CD4-positive, alpha-beta T cell (primary cell): Measurements from ENCODE around the gene TAF4. TPM values are rescaled to one million over a fixed set of nuclear protein-coding genes. Genes with fewer than 3 reads are reported as not detected.

Experiments used
- ATAC-seq: fragments of 200-7000 bp; cut with Tn5 transposase; one replicate; pipeline ENCODE4 v1.10.0; 2022; ENCODE audit warnings: mild to moderate bottlenecking; ENCODE audit not compliant: poor library complexity
- CTCF ChIA-PET: fragments of 350-600 bp; sonication (Branson Sonifier 250); formaldehyde crosslinking; loops from one replicate; lab custom pipeline; 2021; ENCODE audit warnings: antibody characterized with exemption, inconsistent platforms; lab: Charles Lee
- POLR2A ChIA-PET: fragments of 350-600 bp; sonication (Branson Sonifier 250); formaldehyde crosslinking; loops from one replicate; lab custom pipeline; 2021; ENCODE audit warnings: antibody characterized with exemption, inconsistent platforms; lab: Charles Lee
- DNase-seq, 14 experiments: peaks; one replicate each; pipeline ENCODE4 v3.0.0-alpha.2; 2013 to 2020; ENCODE audit warnings: mixed read lengths in 2 of 14
- H3K27ac ChIP-seq, 2 donors: one replicate each; pipeline versions ENCODE4 v1.5.1 to v1.7.0; 2013; ENCODE audit warnings: low read length in 2 of 2, low read depth in 1 of 2, mild to moderate bottlenecking in 1 of 2
- H3K27me3 ChIP-seq, 2 experiments: 1 replicate in 1 of 2; 2 replicates in 1 of 2; pipeline versions ENCODE4 v1.6.1 to v1.7.0; 2013; ENCODE audit warnings: low read length in 2 of 2, control low read depth in 1 of 2, mild to moderate bottlenecking in 1 of 2, moderate library complexity in 1 of 2; ENCODE audit not compliant: insufficient read depth in 2 of 2, control insufficient read depth in 1 of 2
- H3K36me3 ChIP-seq: one replicate; pipeline ENCODE4 v1.6.1; 2013; ENCODE audit warnings: low read length, control low read depth; ENCODE audit not compliant: insufficient read depth
- H3K4me1 ChIP-seq: one replicate; pipeline ENCODE4 v1.6.1; 2013; ENCODE audit warnings: low read length, control low read depth; ENCODE audit not compliant: insufficient read depth
- H3K4me3 ChIP-seq: one replicate; pipeline ENCODE4 v1.5.1; 2013; ENCODE audit warnings: mild to moderate bottlenecking, low read length, moderate library complexity
- H3K9me3 ChIP-seq, 2 experiments: 1 replicate in 1 of 2; 2 replicates in 1 of 2; pipeline versions ENCODE4 v1.6.1 to v1.7.0; 2013; ENCODE audit warnings: low read length in 2 of 2, mild to moderate bottlenecking in 2 of 2, control low read depth in 1 of 2, moderate library complexity in 1 of 2; ENCODE audit not compliant: control insufficient read depth in 1 of 2, insufficient read depth in 1 of 2
- H3K27ac Mint-ChIP-seq: one replicate; pipeline ENCODE4 v1.8.0; 2020; ENCODE audit warnings: mixed read lengths
- H3K27me3 Mint-ChIP-seq: one replicate; pipeline ENCODE4 v1.8.0; 2021; ENCODE audit warnings: mixed read lengths
- H3K36me3 Mint-ChIP-seq: one replicate; pipeline ENCODE4 v1.8.0; 2021; ENCODE audit warnings: low read depth, mixed read lengths
- H3K4me1 Mint-ChIP-seq: one replicate; pipeline ENCODE4 v1.8.0; 2021; ENCODE audit warnings: low read depth, mixed read lengths
- H3K4me3 Mint-ChIP-seq: one replicate; pipeline ENCODE4 v1.8.0; 2020; ENCODE audit warnings: mild to moderate bottlenecking, mixed read lengths
- H3K9me3 Mint-ChIP-seq: one replicate; pipeline ENCODE4 v1.8.0; 2020; ENCODE audit warnings: mixed read lengths
- CTCF ChIP-seq: fragments of 200-600 bp; IDR thresholded peaks from one replicate; pipeline ENCODE4 v1.8.0; 2022; ENCODE audit warnings: antibody characterized with exemption, mild to moderate bottlenecking
- intact Hi-C, 2 experiments: fragments of 100-400 bp; cut with DNase I in 1 of 2; cut with micrococcal nuclease in 1 of 2; formaldehyde crosslinking; loops; one replicate each; pipeline versions ENCODE4 v1.15.1 to v1.9.0; 2023 to 2025; cut with DNase I, micrococcal nuclease
- total RNA-seq, 174 experiments: library from RNA in 2 of 174; stranded (reverse) in 2 of 174; gene quantifications; one replicate each; pipeline ENCODE4 v1.2.3 and lab custom pipeline; 2021 to 2026

TAF4 gene
- total RNA-seq, 2 experiments from 2014 or later: 11.1 to 12.5 TPM

- DNase-seq (no peak), ATAC-seq (no peak)
- H3K27me3 Mint-ChIP-seq: peaks cover 25% of the 10 kb centered on the region
- H3K36me3 ChIP-seq: no peaks in the 10 kb centered on the region
- H3K4me1 Mint-ChIP-seq: no peaks in the 10 kb centered on the region
- TF ChIP-seq CTCF: no peak
- H3K4me3 Mint-ChIP-seq: no peak overlapping the region
- peaks cover 0 to 12% of the 10 kb centered on the region in 2 experiments for H3K9me3 ChIP-seq
- no peaks in the 10 kb centered on the region for H3K9me3 Mint-ChIP-seq
- no peak overlapping the region for H3K27ac ChIP-seq
- no peak overlapping the region for H3K4me3 ChIP-seq
- no peaks in the 10 kb centered on the region for H3K36me3 Mint-ChIP-seq
- ChIA-PET CTCF (no interaction called here), POLR2A (no interaction called here)
- intact Hi-C loops: no loop called here
- H3K4me1 ChIP-seq: peaks cover 4% of the 10 kb centered on the region
- peaks cover 8 to 13% of the 10 kb centered on the region in 2 experiments for H3K27me3 ChIP-seq
- no peak overlapping the region for H3K27ac Mint-ChIP-seq
Observed at GRCh38 chr20:61963149-61963548, 102.5 kb downstream of the TAF4 start.

GRCh38 chr20:61960836-61961235 lies 104.8 kb downstream of the TAF4 start:
- CTCF ChIA-PET: no interaction called here
- DNase-seq (no peak), ATAC-seq (no peak)
- H3K9me3 ChIP-seq: peaks cover 0 to 12% of the 10 kb centered on the region in 2 experiments
- H3K27me3 ChIP-seq: peaks cover 0 to 7% of the 10 kb centered on the region in 2 experiments
- intact Hi-C loops: no loop called here
- Mint-ChIP-seq H3K9me3 (no peaks in the 10 kb centered on the region), H3K4me3 (no peak overlapping the region), H3K36me3 (no peaks in the 10 kb centered on the region), H3K27me3 (peaks cover 14% of the 10 kb centered on the region), H3K4me1 (no peaks in the 10 kb centered on the region), H3K27ac (no peak overlapping the region)
- H3K4me1 ChIP-seq: no peaks in the 10 kb centered on the region
- POLR2A ChIA-PET: no interaction called here
- H3K36me3 ChIP-seq: no peaks in the 10 kb centered on the region
- no peak overlapping the region for H3K4me3 ChIP-seq
- no peak overlapping the region for H3K27ac ChIP-seq
- no peak for TF ChIP-seq CTCF

GRCh38 chr20:61958773-61959700 lies 106.6 kb downstream of the TAF4 start:
- Histone ChIP-seq H3K9me3 (peaks cover 0 to 7% of the 10 kb centered on the region in 2 experiments), H3K4me1 (no peaks in the 10 kb centered on the region), H3K36me3 (no peaks in the 10 kb centered on the region), H3K27me3 (no peaks in the 10 kb centered on the region), H3K27ac (no peak overlapping the region), H3K4me3 (no peak overlapping the region)
- H3K27ac Mint-ChIP-seq: no peak overlapping the region
- H3K36me3 Mint-ChIP-seq: no peaks in the 10 kb centered on the region
- ChIA-PET POLR2A (no interaction called here), CTCF (no interaction called here)
- intact Hi-C loops: no loop called here
- DNase-seq: no peak
- ATAC-seq: no peak
- H3K9me3 Mint-ChIP-seq: no peaks in the 10 kb centered on the region
- no peaks in the 10 kb centered on the region for H3K4me1 Mint-ChIP-seq
- peaks cover 16% of the 10 kb centered on the region for H3K27me3 Mint-ChIP-seq
- no peak overlapping the region for H3K4me3 Mint-ChIP-seq
- no peak for TF ChIP-seq CTCF
